ENCODE data around the gene PRDM16.

- no peak for TF ChIP-seq CTCF (IDR thresholded peaks at IDR 0.05)
- no peak for TF ChIP-seq FOSB (CRISPR knock-in tag; IDR thresholded peaks at IDR 0.05)
- TF ChIP-seq SMC3 (IDR thresholded peaks at IDR 0.05), result no peak
- TF ChIP-seq ZSCAN20 (CRISPR knock-in tag; IDR thresholded peaks at IDR 0.05), result no peak
- no peak for TF ChIP-seq JUNB (IDR thresholded peaks at IDR 0.05)
- no peak for TF ChIP-seq USF2 (IDR thresholded peaks at IDR 0.05)
- no peak for TF ChIP-seq POLR2A (IDR thresholded peaks at IDR 0.05; ENCODE audit: low read length)
Measured at GRCh38 chr1:3022976-3023375, 46.0 kb upstream of the PRDM16 start.

Measured in A549 (cell line).